Dendritic cell treated with granulocyte-macrophage colony-stimulating factor and Interleukin-4, amounts not matched to agents 40 ng/mL and 50 ng/mL, for 4 days (primary cell): ENCODE measurements around the gene SHC1.
A peak's percentile ranks its signal among the peaks of the same experiment; 100 is the strongest.

Experiments
- H3K27ac Mint-ChIP-seq: one replicate; pipeline ENCODE4 v1.8.0; 2022; ENCODE audit warnings: mild to moderate bottlenecking, mixed read lengths
- H3K27me3 Mint-ChIP-seq: one replicate; pipeline ENCODE4 v1.8.0; 2022; ENCODE audit warnings: mild to moderate bottlenecking, mixed read lengths
- H3K36me3 Mint-ChIP-seq: one replicate; pipeline ENCODE4 v1.8.0; 2022; ENCODE audit warnings: low read depth, mixed read lengths
- H3K4me1 Mint-ChIP-seq: one replicate; pipeline ENCODE4 v1.8.0; 2022; ENCODE audit warnings: low read depth, mixed read lengths
- H3K4me3 Mint-ChIP-seq: one replicate; pipeline ENCODE4 v1.8.0; 2022; ENCODE audit warnings: mild to moderate bottlenecking, moderate library complexity, mixed read lengths
- H3K9me3 Mint-ChIP-seq: one replicate; pipeline ENCODE4 v1.8.0; 2022; ENCODE audit warnings: mixed read lengths
- intact Hi-C: fragments of 100-400 bp; cut with micrococcal nuclease; formaldehyde crosslinking; loops from one replicate; pipeline ENCODE4 v1.15.0; 2022

The SHC1 gene

GRCh38 chr1:155003766-155004351 is 33.3 kb upstream of the SHC1 start:
- Mint-ChIP-seq H3K27ac (peak overlapping the region; percentile 100), H3K27me3 (no peaks in the 10 kb centered on the region), H3K4me1 (peaks cover 65% of the 10 kb centered on the region), H3K36me3 (peaks cover 62% of the 10 kb centered on the region), H3K9me3 (no peaks in the 10 kb centered on the region), H3K4me3 (peak overlapping the region; percentile 96)
- intact Hi-C loops, result no loop called here

GRCh38 chr1:155003227-155003765 is 32.7 kb upstream of the SHC1 start:
- Mint-ChIP-seq H3K36me3 (peaks cover 56% of the 10 kb centered on the region), H3K4me3 (peak overlapping the region; percentile 96), H3K27me3 (no peaks in the 10 kb centered on the region), H3K27ac (peak overlapping the region; percentile 100), H3K4me1 (peaks cover 69% of the 10 kb centered on the region), H3K9me3 (no peaks in the 10 kb centered on the region)
- intact Hi-C loops, result no loop called here

- Mint-ChIP-seq H3K4me1 (peaks cover 69% of the 10 kb centered on the region), H3K4me3 (peak within 1 kb of the TSS; percentile 99), H3K27ac (peak within 1 kb of the TSS; percentile 100), H3K36me3 (peaks cover 50% of the 10 kb centered on the region), H3K27me3 (no peaks in the 10 kb centered on the region), H3K9me3 (no peaks in the 10 kb centered on the region)
- intact Hi-C loops, result no loop called here
These were observed 32.1 kb upstream of the SHC1 start, which contains the start of gene ZBTB7B for GRCh38 chr1:155002464-155003226. TSS of gene ZBTB7B (plus strand) at chr1:155002802. CDS start at chr1:155014661, 11,859 bp downstream.

- Mint-ChIP-seq H3K9me3 (no peaks in the 10 kb centered on the region), H3K36me3 (peaks cover 50% of the 10 kb centered on the region), H3K4me1 (peaks cover 69% of the 10 kb centered on the region), H3K4me3 (peak overlapping the region; percentile 99), H3K27ac (peak overlapping the region; percentile 100), H3K27me3 (no peaks in the 10 kb centered on the region)
- intact Hi-C loops, result no loop called here
These were observed 31.3 kb upstream of the SHC1 start for GRCh38 chr1:155001675-155002463.

- Mint-ChIP-seq H3K9me3 (no peaks in the 10 kb centered on the region), H3K4me1 (peaks cover 69% of the 10 kb centered on the region), H3K36me3 (peaks cover 44% of the 10 kb centered on the region), H3K27me3 (no peaks in the 10 kb centered on the region), H3K27ac (peak overlapping the region; percentile 100), H3K4me3 (peak overlapping the region; percentile 99)
- intact Hi-C loops, result no loop called here
These were observed 30.8 kb upstream of the SHC1 start for GRCh38 chr1:155001425-155001674.

- Mint-ChIP-seq H3K9me3 (no peaks in the 10 kb centered on the region), H3K27ac (peak overlapping the region; percentile 100), H3K36me3 (peaks cover 40% of the 10 kb centered on the region), H3K27me3 (no peaks in the 10 kb centered on the region), H3K4me1 (peaks cover 69% of the 10 kb centered on the region), H3K4me3 (peak overlapping the region; percentile 99)
- intact Hi-C loops, result no loop called here
These were observed 30.3 kb upstream of the SHC1 start for GRCh38 chr1:155000726-155001424.

GRCh38 chr1:155000411-155000725 is 29.8 kb upstream of the SHC1 start:
- H3K9me3 Mint-ChIP-seq, result no peaks in the 10 kb centered on the region
- peaks cover 38% of the 10 kb centered on the region for H3K36me3 Mint-ChIP-seq
- intact Hi-C loops, result no loop called here
- H3K4me1 Mint-ChIP-seq, result peaks cover 67% of the 10 kb centered on the region
- H3K27me3 Mint-ChIP-seq, result no peaks in the 10 kb centered on the region
- H3K4me3 Mint-ChIP-seq, result peak overlapping the region; percentile 99
- H3K27ac Mint-ChIP-seq, result peak overlapping the region; percentile 100

- Mint-ChIP-seq H3K9me3 (no peaks in the 10 kb centered on the region), H3K4me1 (peaks cover 66% of the 10 kb centered on the region), H3K36me3 (peaks cover 38% of the 10 kb centered on the region), H3K27me3 (no peaks in the 10 kb centered on the region), H3K27ac (peak overlapping the region; percentile 100), H3K4me3 (peak overlapping the region; percentile 99)
- intact Hi-C loops, result loop anchor here (1.0 to 5.0 kb wide), 3 partner anchors 17 to 37 kb away; partner anchors contain the start of genes FLAD1 and PYGO2
These were observed 29.2 kb upstream of the SHC1 start for GRCh38 chr1:154999571-155000410.

- Mint-ChIP-seq H3K36me3 (peaks cover 32% of the 10 kb centered on the region), H3K4me1 (peaks cover 66% of the 10 kb centered on the region), H3K4me3 (peak overlapping the region; percentile 99), H3K9me3 (no peaks in the 10 kb centered on the region), H3K27me3 (no peaks in the 10 kb centered on the region), H3K27ac (peak overlapping the region; percentile 63)
- intact Hi-C loops, result loop anchor here (1.0 to 5.0 kb wide), 3 partner anchors 16 to 37 kb away; partner anchors contain the start of genes FLAD1 and PYGO2
These were observed 28.4 kb upstream of the SHC1 start for GRCh38 chr1:154998818-154999570.

GRCh38 chr1:154998201-154998780 is 27.7 kb upstream of the SHC1 start:
- H3K4me1 Mint-ChIP-seq, result peaks cover 64% of the 10 kb centered on the region
- peak overlapping the region; percentile 26 for H3K4me3 Mint-ChIP-seq
- H3K9me3 Mint-ChIP-seq, result no peaks in the 10 kb centered on the region
- no peaks in the 10 kb centered on the region for H3K27me3 Mint-ChIP-seq
- H3K27ac Mint-ChIP-seq, result peak overlapping the region; percentile 78
- intact Hi-C loops, result loop anchor here (2.0 to 5.0 kb wide), 2 partner anchors 15 to 36 kb away; partner anchors contain the start of genes FLAD1 and PYGO2
- H3K36me3 Mint-ChIP-seq, result peaks cover 25% of the 10 kb centered on the region

GRCh38 chr1:154996966-154997701 is 26.6 kb upstream of the SHC1 start:
- Mint-ChIP-seq H3K4me3 (peak overlapping the region; percentile 35), H3K4me1 (peaks cover 75% of the 10 kb centered on the region), H3K36me3 (peaks cover 26% of the 10 kb centered on the region), H3K27ac (peak overlapping the region; percentile 78), H3K27me3 (no peaks in the 10 kb centered on the region), H3K9me3 (no peaks in the 10 kb centered on the region)
- intact Hi-C loops, result loop anchor here (5.0 kb wide), 1 partner anchor 35 kb away; the partner anchor contains the start of gene PYGO2
